ENCODE measurements around the gene THRB. TPM values are rescaled to one million over a fixed set of nuclear protein-coding genes. Genes with fewer than 3 reads are reported as not detected.

THRB gene
- total RNA-seq, 1 donor: 0.36 TPM

- no peaks in the 10 kb centered on the region for H3K9me3 ChIP-seq (ENCODE audit: low read depth, low read length)
- H3K27ac ChIP-seq (ENCODE audit: low read depth, low read length): no peak overlapping the region
- H4K20me1 ChIP-seq (ENCODE audit: insufficient read depth, low read length): no peaks in the 10 kb centered on the region
- peaks cover 11% of the 10 kb centered on the region for H3K4me1 ChIP-seq (ENCODE audit: insufficient read depth, low read length)
- no peak for DNase-seq (ENCODE audit: insufficient read length, low spot score, missing footprints)
- H3K79me2 ChIP-seq (ENCODE audit: insufficient read depth, low read length): no peaks in the 10 kb centered on the region
- H3K4me3 ChIP-seq (ENCODE audit: insufficient read depth, low read length): no peak overlapping the region
- TF ChIP-seq CTCF (IDR thresholded peaks at IDR 0.05; ENCODE audit: extremely low read depth, low read depth, low read length): no peak
- H3K36me3 ChIP-seq (ENCODE audit: insufficient read depth, low read length): no peaks in the 10 kb centered on the region
- no peak overlapping the region for H2AFZ ChIP-seq (ENCODE audit: low read length)
- peaks cover 65% of the 10 kb centered on the region for H3K27me3 ChIP-seq (ENCODE audit: insufficient read depth, low read length)
- H3K4me2 ChIP-seq (ENCODE audit: insufficient read depth, low read length): no peak overlapping the region
These were observed 236.4 kb downstream of the THRB start for GRCh38 chr3:24258260-24258659.

- Histone ChIP-seq H3K27me3 (ENCODE audit: insufficient read depth, low read length) (peaks cover 75% of the 10 kb centered on the region), H3K4me3 (ENCODE audit: insufficient read depth, low read length) (no peak overlapping the region), H3K4me1 (ENCODE audit: insufficient read depth, low read length) (peaks cover 11% of the 10 kb centered on the region), H3K9me3 (ENCODE audit: low read depth, low read length) (no peaks in the 10 kb centered on the region), H3K4me2 (ENCODE audit: insufficient read depth, low read length) (no peak overlapping the region), H4K20me1 (ENCODE audit: insufficient read depth, low read length) (no peaks in the 10 kb centered on the region), H3K36me3 (ENCODE audit: insufficient read depth, low read length) (no peaks in the 10 kb centered on the region), H3K79me2 (ENCODE audit: insufficient read depth, low read length) (no peaks in the 10 kb centered on the region), H3K27ac (ENCODE audit: low read depth, low read length) (no peak overlapping the region), H2AFZ (ENCODE audit: low read length) (no peak overlapping the region)
- DNase-seq (ENCODE audit: insufficient read length, low spot score, missing footprints): no peak
- no peak for TF ChIP-seq CTCF (IDR thresholded peaks at IDR 0.05; ENCODE audit: extremely low read depth, low read depth, low read length)
These were observed 239.2 kb downstream of the THRB start for GRCh38 chr3:24255414-24255813.

- TF ChIP-seq CTCF (IDR thresholded peaks at IDR 0.05; ENCODE audit: extremely low read depth, low read depth, low read length): no peak
- no peaks in the 10 kb centered on the region for H4K20me1 ChIP-seq (ENCODE audit: insufficient read depth, low read length)
- peaks cover 81% of the 10 kb centered on the region for H3K27me3 ChIP-seq (ENCODE audit: insufficient read depth, low read length)
- no peaks in the 10 kb centered on the region for H3K36me3 ChIP-seq (ENCODE audit: insufficient read depth, low read length)
- H3K4me2 ChIP-seq (ENCODE audit: insufficient read depth, low read length): no peak overlapping the region
- no peaks in the 10 kb centered on the region for H3K79me2 ChIP-seq (ENCODE audit: insufficient read depth, low read length)
- no peak overlapping the region for H3K27ac ChIP-seq (ENCODE audit: low read depth, low read length)
- H3K9me3 ChIP-seq (ENCODE audit: low read depth, low read length): no peaks in the 10 kb centered on the region
- no peak for DNase-seq (ENCODE audit: insufficient read length, low spot score, missing footprints)
- no peak overlapping the region for H3K4me3 ChIP-seq (ENCODE audit: insufficient read depth, low read length)
- H3K4me1 ChIP-seq (ENCODE audit: insufficient read depth, low read length): peaks cover 11% of the 10 kb centered on the region
- no peak overlapping the region for H2AFZ ChIP-seq (ENCODE audit: low read length)
These were observed 240.0 kb downstream of the THRB start for GRCh38 chr3:24254649-24255048.

GRCh38 chr3:24253336-24253735, 241.3 kb downstream of the THRB start:
- H3K4me3 ChIP-seq (ENCODE audit: insufficient read depth, low read length): no peak overlapping the region
- H4K20me1 ChIP-seq (ENCODE audit: insufficient read depth, low read length): no peaks in the 10 kb centered on the region
- no peak for DNase-seq (ENCODE audit: insufficient read length, low spot score, missing footprints)
- H3K79me2 ChIP-seq (ENCODE audit: insufficient read depth, low read length): no peaks in the 10 kb centered on the region
- no peaks in the 10 kb centered on the region for H3K9me3 ChIP-seq (ENCODE audit: low read depth, low read length)
- peaks cover 84% of the 10 kb centered on the region for H3K27me3 ChIP-seq (ENCODE audit: insufficient read depth, low read length)
- no peak overlapping the region for H2AFZ ChIP-seq (ENCODE audit: low read length)
- H3K4me2 ChIP-seq (ENCODE audit: insufficient read depth, low read length): no peak overlapping the region
- TF ChIP-seq CTCF (IDR thresholded peaks at IDR 0.05; ENCODE audit: extremely low read depth, low read depth, low read length): no peak
- no peak overlapping the region for H3K27ac ChIP-seq (ENCODE audit: low read depth, low read length)
- H3K4me1 ChIP-seq (ENCODE audit: insufficient read depth, low read length): peaks cover 11% of the 10 kb centered on the region
- no peaks in the 10 kb centered on the region for H3K36me3 ChIP-seq (ENCODE audit: insufficient read depth, low read length)

All from osteoblast (primary cell).